ENCODE measurements around the gene GDPD5. TPM values are rescaled to one million over a fixed set of nuclear protein-coding genes. Genes with fewer than 3 reads are reported as not detected.

GDPD5 gene
- total and polyA plus RNA-seq, 9 of the 15 experiments (the other 6 are each of a cell fraction or from before 2014, with no cell fraction given) = 0.32 to 27.3 (median 8.0) TPM

- TF ChIP-seq, protein P1, sequence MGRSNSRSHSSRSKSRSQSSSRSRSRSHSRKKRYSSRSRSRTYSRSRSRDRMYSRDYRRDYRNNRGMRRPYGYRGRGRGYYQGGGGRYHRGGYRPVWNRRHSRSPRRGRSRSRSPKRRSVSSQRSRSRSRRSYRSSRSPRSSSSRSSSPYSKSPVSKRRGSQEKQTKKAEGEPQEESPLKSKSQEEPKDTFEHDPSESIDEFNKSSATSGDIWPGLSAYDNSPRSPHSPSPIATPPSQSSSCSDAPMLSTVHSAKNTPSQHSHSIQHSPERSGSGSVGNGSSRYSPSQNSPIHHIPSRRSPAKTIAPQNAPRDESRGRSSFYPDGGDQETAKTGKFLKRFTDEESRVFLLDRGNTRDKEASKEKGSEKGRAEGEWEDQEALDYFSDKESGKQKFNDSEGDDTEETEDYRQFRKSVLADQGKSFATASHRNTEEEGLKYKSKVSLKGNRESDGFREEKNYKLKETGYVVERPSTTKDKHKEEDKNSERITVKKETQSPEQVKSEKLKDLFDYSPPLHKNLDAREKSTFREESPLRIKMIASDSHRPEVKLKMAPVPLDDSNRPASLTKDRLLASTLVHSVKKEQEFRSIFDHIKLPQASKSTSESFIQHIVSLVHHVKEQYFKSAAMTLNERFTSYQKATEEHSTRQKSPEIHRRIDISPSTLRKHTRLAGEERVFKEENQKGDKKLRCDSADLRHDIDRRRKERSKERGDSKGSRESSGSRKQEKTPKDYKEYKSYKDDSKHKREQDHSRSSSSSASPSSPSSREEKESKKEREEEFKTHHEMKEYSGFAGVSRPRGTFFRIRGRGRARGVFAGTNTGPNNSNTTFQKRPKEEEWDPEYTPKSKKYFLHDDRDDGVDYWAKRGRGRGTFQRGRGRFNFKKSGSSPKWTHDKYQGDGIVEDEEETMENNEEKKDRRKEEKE (IDR thresholded peaks at IDR 0.05; ENCODE audit: borderline replicate concordance in 1 of 2, control insufficient read depth in 1 of 2, low read depth in 2 of 2, low read length in 1 of 2) = no peak
- TF ChIP-seq PHF21A (IDR thresholded peaks at IDR 0.05; ENCODE audit: borderline replicate concordance, low read depth) (no peak), NFYB (IDR thresholded peaks at IDR 0.05; ENCODE audit: extremely low read depth, insufficient read length) (peak; percentile 63), YY1 (IDR thresholded peaks at IDR 0.05; ENCODE audit: borderline replicate concordance in 1 of 3, control insufficient read depth in 1 of 3, extremely low read depth in 1 of 3, insufficient read depth in 3 of 3, insufficient read length in 1 of 3, insufficient replicate concordance in 2 of 3, low read depth in 1 of 3, low read length in 2 of 3) (peak in 2 of 3 experiments; percentile 28 to 31), GABPA (tag; conservative IDR thresholded peaks at IDR 0.05; ENCODE audit: low read depth) (peak; percentile 91), CREB1 (IDR thresholded peaks at IDR 0.05) (no peak), CREB1 (CRISPR knock-in tag; IDR thresholded peaks at IDR 0.05) (peak; percentile 66), NR4A1 (CRISPR knock-in tag; IDR thresholded peaks at IDR 0.05) (0 out of 2 replicates have a peak, but pooled peaks have one; percentile 23), NR4A1 (tag; IDR thresholded peaks at IDR 0.05) (no peak), KDM5B (IDR thresholded peaks at IDR 0.05; ENCODE audit: insufficient replicate concordance, low read depth, low read length) (peak; percentile 78), REST (IDR thresholded peaks at IDR 0.05; ENCODE audit: borderline replicate concordance) (no peak), REST (CRISPR knock-in tag; IDR thresholded peaks at IDR 0.05; ENCODE audit: low read depth) (0 out of 2 replicates have a peak, but pooled peaks have one; percentile 17), MTA1 (IDR thresholded peaks at IDR 0.05; ENCODE audit: borderline replicate concordance) (no peak), CREM (IDR thresholded peaks at IDR 0.05; ENCODE audit: low read depth) (peak; percentile 87), SAP30 (IDR thresholded peaks at IDR 0.05; ENCODE audit: borderline replicate concordance, insufficient read depth, low read depth, low read length, poor library complexity, severe bottlenecking) (peak; percentile 39)
Observed at GRCh38 chr11:75562048-75562835, 36.5 kb upstream of the GDPD5 start, which contains the start of gene SERPINH1 (continued).
